Osteoblast (primary cell): ENCODE measurements around the gene SNX19. TPM values are rescaled to one million over a fixed set of nuclear protein-coding genes. Genes with fewer than 3 reads are reported as not detected.

Experiments
- DNase-seq: peaks from one replicate; pipeline ENCODE4 v3.0.0; 2011; ENCODE audit warnings: low spot score, mixed read lengths; ENCODE audit not compliant: insufficient read length; ENCODE audit errors: missing footprints
- H2AFZ ChIP-seq: 2 replicates; pipeline ENCODE4 v1.6.0; 2011; ENCODE audit warnings: mild to moderate bottlenecking, low read length
- H3K27ac ChIP-seq: 2 replicates; pipeline ENCODE4 v1.5.1; 2011; ENCODE audit warnings: mild to moderate bottlenecking, low read depth, low read length, moderate library complexity
- H3K27me3 ChIP-seq: 2 replicates; pipeline ENCODE4 v1.6.0; 2012; ENCODE audit warnings: mild to moderate bottlenecking, control low read depth, inconsistent platforms, low read length, moderate library complexity; ENCODE audit not compliant: insufficient read depth
- H3K36me3 ChIP-seq: 2 replicates; pipeline ENCODE4 v1.5.1; 2011; ENCODE audit warnings: mild to moderate bottlenecking, low read length, control low read depth, moderate library complexity; ENCODE audit not compliant: insufficient read depth
- H3K4me1 ChIP-seq: 2 replicates; pipeline ENCODE4 v1.5.1; 2011; ENCODE audit warnings: mild to moderate bottlenecking, low read length, control low read depth, moderate library complexity; ENCODE audit not compliant: insufficient read depth
- H3K4me2 ChIP-seq: 2 replicates; pipeline ENCODE4 v1.6.0; 2011; ENCODE audit warnings: mild to moderate bottlenecking, low read length; ENCODE audit not compliant: insufficient read depth
- H3K4me3 ChIP-seq: fragments of 200-600 bp; sonication (generic); 3 replicates; pipeline ENCODE4 v1.5.1; 2012; ENCODE audit warnings: mild to moderate bottlenecking, low read length, inconsistent platforms; ENCODE audit not compliant: insufficient read depth
- H3K79me2 ChIP-seq: 2 replicates; pipeline ENCODE4 v1.6.0; 2012; ENCODE audit warnings: mild to moderate bottlenecking, low read length, control low read depth, inconsistent platforms; ENCODE audit not compliant: insufficient read depth
- H3K9me3 ChIP-seq: 2 replicates; pipeline ENCODE4 v1.5.1; 2011; ENCODE audit warnings: low read depth, low read length, control low read depth
- H4K20me1 ChIP-seq: 2 replicates; pipeline ENCODE4 v1.6.0; 2012; ENCODE audit warnings: mild to moderate bottlenecking, low read length, control low read depth; ENCODE audit not compliant: insufficient read depth
- total RNA-seq: library from RNA; depleted of rRNA; stranded (reverse); fragments of >200 nt; gene quantifications from 2 replicates; pipeline ENCODE4 v1.2.3, GENCODE V29; 2012
- TF ChIP-seq, protein P1 (sequence below): IDR thresholded peaks from 2 replicates; pipeline ENCODE4 v1.5.1; 2011; ENCODE audit warnings: mild to moderate bottlenecking, low read depth, low read length, moderate library complexity; ENCODE audit errors: extremely low read depth

SNX19 gene
- total RNA-seq, 1 donor = 124 TPM

DNA sequence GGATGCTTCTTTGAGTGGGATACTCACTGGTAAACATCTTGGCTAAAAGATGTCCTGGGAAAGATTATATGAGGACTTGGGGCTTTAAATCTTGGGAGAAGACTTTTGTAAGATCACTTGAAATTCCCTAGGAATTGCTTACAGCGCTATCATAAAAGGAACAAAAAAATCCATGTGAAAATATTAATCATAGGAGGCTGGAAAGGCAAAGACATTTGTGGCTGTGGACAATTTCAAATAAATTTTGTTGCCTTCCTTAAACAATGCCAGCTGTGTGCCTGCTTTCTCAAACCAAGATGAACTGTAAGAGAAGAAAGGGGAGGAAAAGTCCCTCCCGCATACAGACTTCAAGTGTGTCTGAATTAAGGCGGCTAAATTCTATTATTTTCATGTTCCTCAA lies 75.6 kb downstream of the SNX19 start:
- TF ChIP-seq, protein P1, sequence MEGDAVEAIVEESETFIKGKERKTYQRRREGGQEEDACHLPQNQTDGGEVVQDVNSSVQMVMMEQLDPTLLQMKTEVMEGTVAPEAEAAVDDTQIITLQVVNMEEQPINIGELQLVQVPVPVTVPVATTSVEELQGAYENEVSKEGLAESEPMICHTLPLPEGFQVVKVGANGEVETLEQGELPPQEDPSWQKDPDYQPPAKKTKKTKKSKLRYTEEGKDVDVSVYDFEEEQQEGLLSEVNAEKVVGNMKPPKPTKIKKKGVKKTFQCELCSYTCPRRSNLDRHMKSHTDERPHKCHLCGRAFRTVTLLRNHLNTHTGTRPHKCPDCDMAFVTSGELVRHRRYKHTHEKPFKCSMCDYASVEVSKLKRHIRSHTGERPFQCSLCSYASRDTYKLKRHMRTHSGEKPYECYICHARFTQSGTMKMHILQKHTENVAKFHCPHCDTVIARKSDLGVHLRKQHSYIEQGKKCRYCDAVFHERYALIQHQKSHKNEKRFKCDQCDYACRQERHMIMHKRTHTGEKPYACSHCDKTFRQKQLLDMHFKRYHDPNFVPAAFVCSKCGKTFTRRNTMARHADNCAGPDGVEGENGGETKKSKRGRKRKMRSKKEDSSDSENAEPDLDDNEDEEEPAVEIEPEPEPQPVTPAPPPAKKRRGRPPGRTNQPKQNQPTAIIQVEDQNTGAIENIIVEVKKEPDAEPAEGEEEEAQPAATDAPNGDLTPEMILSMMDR = no peak
- no peak for DNase-seq
- H3K27ac ChIP-seq = peak overlapping the region; percentile 78
- H3K27me3 ChIP-seq = no peaks in the 10 kb centered on the region
- H2AFZ ChIP-seq = peak overlapping the region; percentile 39
- H3K4me1 ChIP-seq = peaks cover 21% of the 10 kb centered on the region
- H3K4me3 ChIP-seq = peak overlapping the region; percentile 34
- H3K79me2 ChIP-seq = no peaks in the 10 kb centered on the region
- H4K20me1 ChIP-seq = no peaks in the 10 kb centered on the region
- H3K9me3 ChIP-seq = no peaks in the 10 kb centered on the region
- peak overlapping the region; percentile 49 for H3K4me2 ChIP-seq
- H3K36me3 ChIP-seq = no peaks in the 10 kb centered on the region

DNA sequence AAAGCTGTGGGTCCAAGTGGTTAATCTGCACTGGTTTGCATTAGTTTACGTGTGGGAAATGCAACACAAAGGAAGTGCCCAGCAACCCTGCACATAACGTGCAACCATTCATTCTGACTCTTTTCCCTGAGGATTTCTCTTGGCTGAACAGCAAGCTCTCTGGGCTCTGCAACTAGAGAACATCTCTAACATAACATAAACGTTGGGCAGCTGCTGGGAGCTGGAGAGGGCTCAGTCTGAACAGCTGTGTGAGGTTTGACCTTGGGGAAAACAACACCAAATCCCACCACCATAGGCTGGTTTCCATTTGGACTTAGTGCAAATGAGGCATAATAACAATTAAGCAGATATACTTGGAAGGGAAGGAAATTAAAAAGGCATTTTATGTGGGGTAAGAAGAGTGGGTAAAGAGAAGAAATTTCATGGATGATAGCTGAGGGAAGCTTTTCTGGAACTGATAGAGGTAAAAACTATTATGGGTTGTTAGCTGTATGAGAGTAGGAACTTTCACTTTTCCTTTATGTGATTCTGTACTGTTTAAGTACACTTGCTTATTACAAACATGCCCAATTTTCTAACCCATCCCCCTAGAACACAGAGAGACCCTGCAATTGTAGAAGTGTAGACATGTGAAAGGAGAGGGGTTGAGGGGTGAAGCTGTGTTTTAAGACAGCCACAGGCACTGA lies 76.2 kb downstream of the SNX19 start:
- Histone ChIP-seq H2AFZ (peak overlapping the region; percentile 39), H3K36me3 (no peaks in the 10 kb centered on the region), H3K79me2 (no peaks in the 10 kb centered on the region), H3K27me3 (no peaks in the 10 kb centered on the region), H4K20me1 (no peaks in the 10 kb centered on the region), H3K4me2 (peak overlapping the region; percentile 49), H3K27ac (peak overlapping the region; percentile 78), H3K9me3 (no peaks in the 10 kb centered on the region), H3K4me1 (peaks cover 21% of the 10 kb centered on the region), H3K4me3 (peak overlapping the region; percentile 34)
- no peak for DNase-seq
- TF ChIP-seq, protein P1 = no peak

DNA sequence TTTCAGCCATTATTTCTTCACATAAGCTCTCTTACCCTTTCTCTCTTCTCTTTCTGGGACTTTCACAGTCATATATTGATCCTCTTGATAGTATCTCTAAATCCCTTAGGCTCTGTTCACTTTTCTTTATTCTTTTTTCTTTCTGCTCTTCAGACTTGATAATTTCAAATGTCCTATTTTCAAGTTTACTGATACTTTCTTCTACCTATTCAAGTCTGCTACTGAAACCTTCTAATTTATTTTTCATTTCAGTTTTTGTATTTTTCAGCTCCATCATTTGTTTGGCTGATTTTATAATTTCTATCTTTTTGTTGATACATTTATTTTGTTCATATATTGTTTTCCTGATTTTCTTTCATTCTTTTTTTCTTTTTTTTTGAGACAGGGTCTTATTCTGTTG lies 79.1 kb downstream of the SNX19 start:
- Histone ChIP-seq H3K4me1 (peaks cover 26% of the 10 kb centered on the region), H3K79me2 (no peaks in the 10 kb centered on the region), H3K4me2 (no peak overlapping the region), H3K9me3 (no peaks in the 10 kb centered on the region), H2AFZ (no peak overlapping the region), H4K20me1 (no peaks in the 10 kb centered on the region), H3K27ac (no peak overlapping the region), H3K36me3 (no peaks in the 10 kb centered on the region), H3K4me3 (no peak overlapping the region), H3K27me3 (no peaks in the 10 kb centered on the region)
- TF ChIP-seq, protein P1 = no peak
- DNase-seq = no peak

DNA sequence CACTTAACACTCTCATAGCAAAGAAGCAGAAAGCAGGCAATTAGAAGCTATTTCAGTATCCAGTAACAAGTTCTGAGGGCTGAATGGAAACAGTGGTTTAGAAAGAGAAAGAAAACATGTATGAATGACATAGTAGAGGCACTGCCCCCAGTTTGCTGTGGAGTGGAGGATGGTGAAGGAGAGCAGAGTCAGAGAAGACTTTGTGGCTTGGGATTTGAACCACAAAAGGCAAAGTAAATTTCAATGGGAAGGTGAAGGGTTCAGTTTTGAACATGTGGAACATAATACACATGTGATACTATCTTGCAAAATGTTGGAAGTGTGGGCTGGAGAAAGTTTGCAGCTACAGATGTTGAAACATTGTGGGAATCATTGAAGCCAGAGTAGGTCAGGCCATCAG lies 81.4 kb downstream of the SNX19 start:
- H4K20me1 ChIP-seq = no peaks in the 10 kb centered on the region
- no peak overlapping the region for H3K4me3 ChIP-seq
- no peak overlapping the region for H3K27ac ChIP-seq
- H3K27me3 ChIP-seq = no peaks in the 10 kb centered on the region
- H3K9me3 ChIP-seq = no peaks in the 10 kb centered on the region
- H3K4me2 ChIP-seq = no peak overlapping the region
- no peaks in the 10 kb centered on the region for H3K36me3 ChIP-seq
- H3K4me1 ChIP-seq = peaks cover 13% of the 10 kb centered on the region
- no peak overlapping the region for H2AFZ ChIP-seq
- no peaks in the 10 kb centered on the region for H3K79me2 ChIP-seq
- TF ChIP-seq, protein P1 = no peak
- no peak for DNase-seq
